ENCODE results near the gene CACNA1A.
"Not testable (repeated sequence)": the region's sequence is repeated elsewhere in the genome, so short reads cannot be mapped to it uniquely, and the experiment has no call there.

The CACNA1A gene

DNA sequence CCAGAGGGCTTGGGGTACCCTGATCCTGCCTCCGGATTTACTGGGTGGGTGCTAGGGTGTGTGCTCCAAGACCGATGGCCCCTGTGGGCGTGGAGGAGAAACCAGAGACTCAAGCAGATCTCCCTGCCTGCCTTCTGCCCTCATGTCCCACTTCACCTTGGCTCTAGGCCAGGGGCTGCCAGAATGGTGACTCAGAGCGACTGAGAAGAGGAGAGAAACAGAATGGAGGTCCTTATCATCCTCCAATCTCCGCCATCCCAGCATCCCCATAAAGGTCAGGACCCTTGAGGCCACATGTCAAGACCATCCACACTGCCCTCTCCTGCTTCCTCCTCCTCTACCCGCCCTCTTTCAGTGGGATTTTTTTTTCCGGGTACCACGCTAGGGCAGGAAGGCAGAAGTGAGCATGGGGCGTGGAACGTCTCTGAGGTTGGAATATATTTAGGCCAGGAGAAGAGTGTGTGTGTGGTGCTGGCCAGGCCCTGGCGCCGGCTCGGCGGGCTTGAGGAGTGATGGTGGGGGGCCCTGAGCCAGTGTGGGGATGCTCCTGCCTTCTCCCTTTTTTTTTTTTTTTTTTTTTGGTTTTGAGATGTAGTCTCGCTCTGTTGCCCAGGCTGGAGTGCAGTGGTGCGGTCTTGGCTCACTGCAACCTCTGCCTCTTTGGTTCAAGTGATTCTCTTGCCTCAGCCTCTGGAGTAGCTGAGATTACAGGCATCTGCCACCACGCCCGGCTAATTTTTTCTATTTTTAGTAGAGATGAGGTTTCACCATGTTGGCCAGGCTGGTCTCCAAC lies 333.7 kb downstream of the CACNA1A start:
- Histone ChIP-seq H3K4me3 (ENCODE audit: low read length) (no peak overlapping the region), H3K4me1 (ENCODE audit: insufficient read depth, low read length) (peaks cover 17% of the 10 kb centered on the region; the same call in 1 of the 2 replicates), H3K9ac (ENCODE audit: low read depth, low read length) (no peak overlapping the region), H3K27ac (ENCODE audit: low read length) (no peak overlapping the region), H3K9me3 (ENCODE audit: insufficient read depth, low read depth, low read length) (no peaks in the 10 kb centered on the region), H3K27me3 (ENCODE audit: insufficient read depth, low read length) (no peaks in the 10 kb centered on the region), H3K36me3 (ENCODE audit: insufficient read depth, low read depth, low read length) (no peaks in the 10 kb centered on the region)

GRCh38 chr19:13171146-13171545 lies 335.1 kb downstream of the CACNA1A start:
- Histone ChIP-seq H3K4me1 (ENCODE audit: insufficient read depth, low read length) (peaks cover 24% of the 10 kb centered on the region; the same call in 1 of the 2 replicates), H3K27ac (ENCODE audit: low read length) (no peak overlapping the region), H3K4me3 (ENCODE audit: low read length) (no peak overlapping the region), H3K27me3 (ENCODE audit: insufficient read depth, low read length) (no peaks in the 10 kb centered on the region), H3K36me3 (ENCODE audit: insufficient read depth, low read depth, low read length) (no peaks in the 10 kb centered on the region), H3K9me3 (ENCODE audit: insufficient read depth, low read depth, low read length) (no peaks in the 10 kb centered on the region), H3K9ac (ENCODE audit: low read depth, low read length) (no peak overlapping the region)

DNA sequence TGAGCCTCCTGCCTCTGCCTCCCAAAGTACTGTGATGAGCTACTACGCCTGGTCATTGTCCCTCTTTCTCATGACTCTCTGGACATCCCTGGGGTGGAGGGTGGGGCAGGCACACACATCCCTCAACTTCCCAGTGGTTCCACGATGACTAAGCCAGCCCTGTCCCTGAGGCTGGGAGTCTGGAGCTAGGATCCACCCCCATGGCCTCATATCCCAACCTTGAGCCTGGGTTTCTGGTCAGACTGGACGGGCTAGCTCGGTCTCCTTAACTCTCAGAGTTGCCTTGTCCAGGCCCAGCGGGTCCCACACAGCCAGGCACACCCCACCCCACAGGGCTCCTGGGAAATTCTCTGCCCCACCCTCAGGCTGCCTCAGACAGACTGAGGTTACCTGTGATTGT lies 336.5 kb downstream of the CACNA1A start:
- Histone ChIP-seq H3K9me3 (ENCODE audit: insufficient read depth, low read depth, low read length) (no peaks in the 10 kb centered on the region), H3K27me3 (ENCODE audit: insufficient read depth, low read length) (no peaks in the 10 kb centered on the region), H3K27ac (ENCODE audit: low read length) (no peak overlapping the region), H3K9ac (ENCODE audit: low read depth, low read length) (no peak overlapping the region), H3K4me1 (ENCODE audit: insufficient read depth, low read length) (peaks cover 33% of the 10 kb centered on the region), H3K4me3 (ENCODE audit: low read length) (no peak overlapping the region), H3K36me3 (ENCODE audit: insufficient read depth, low read depth, low read length) (no peaks in the 10 kb centered on the region)

DNA sequence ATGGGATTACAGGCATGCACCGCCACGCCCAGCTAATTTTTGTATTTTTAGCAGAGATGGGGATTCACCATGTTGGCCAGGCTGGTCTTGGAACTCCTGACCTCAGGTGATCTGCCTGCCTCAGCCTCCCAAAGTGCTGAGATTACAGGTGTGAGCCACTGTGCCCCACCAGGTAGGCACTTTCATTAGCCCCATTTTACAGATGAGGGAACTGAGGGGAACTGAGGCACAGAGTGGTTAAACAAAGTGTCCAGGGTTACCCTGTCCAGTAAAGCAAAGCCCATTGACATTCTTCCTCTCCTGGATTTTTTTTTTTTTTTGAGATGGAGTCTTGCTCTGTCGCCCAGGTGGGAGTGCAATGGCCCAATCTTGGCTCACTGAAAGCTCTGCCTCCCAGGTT lies 340.1 kb downstream of the CACNA1A start:
- H3K27me3 ChIP-seq (ENCODE audit: insufficient read depth, low read length); H3K27ac ChIP-seq (ENCODE audit: low read length); H3K4me3 ChIP-seq (ENCODE audit: low read length); H3K36me3 ChIP-seq (ENCODE audit: insufficient read depth, low read depth, low read length); H3K9me3 ChIP-seq (ENCODE audit: insufficient read depth, low read depth, low read length); H3K9ac ChIP-seq (ENCODE audit: low read depth, low read length): not testable (repeated sequence)
- peaks cover 42% of the 10 kb centered on the region for H3K4me1 ChIP-seq (ENCODE audit: insufficient read depth, low read length)

GRCh38 chr19:13165162-13165997 lies 340.9 kb downstream of the CACNA1A start:
- Histone ChIP-seq H3K27me3 (ENCODE audit: insufficient read depth, low read length) (no peaks in the 10 kb centered on the region), H3K4me3 (ENCODE audit: low read length) (peak overlapping the region; percentile 55), H3K4me1 (ENCODE audit: insufficient read depth, low read length) (peaks cover 42% of the 10 kb centered on the region), H3K36me3 (ENCODE audit: insufficient read depth, low read depth, low read length) (no peaks in the 10 kb centered on the region), H3K27ac (ENCODE audit: low read length) (peak overlapping the region; percentile 98), H3K9ac (ENCODE audit: low read depth, low read length) (peak overlapping the region; percentile 97), H3K9me3 (ENCODE audit: insufficient read depth, low read depth, low read length) (no peaks in the 10 kb centered on the region)

DNA sequence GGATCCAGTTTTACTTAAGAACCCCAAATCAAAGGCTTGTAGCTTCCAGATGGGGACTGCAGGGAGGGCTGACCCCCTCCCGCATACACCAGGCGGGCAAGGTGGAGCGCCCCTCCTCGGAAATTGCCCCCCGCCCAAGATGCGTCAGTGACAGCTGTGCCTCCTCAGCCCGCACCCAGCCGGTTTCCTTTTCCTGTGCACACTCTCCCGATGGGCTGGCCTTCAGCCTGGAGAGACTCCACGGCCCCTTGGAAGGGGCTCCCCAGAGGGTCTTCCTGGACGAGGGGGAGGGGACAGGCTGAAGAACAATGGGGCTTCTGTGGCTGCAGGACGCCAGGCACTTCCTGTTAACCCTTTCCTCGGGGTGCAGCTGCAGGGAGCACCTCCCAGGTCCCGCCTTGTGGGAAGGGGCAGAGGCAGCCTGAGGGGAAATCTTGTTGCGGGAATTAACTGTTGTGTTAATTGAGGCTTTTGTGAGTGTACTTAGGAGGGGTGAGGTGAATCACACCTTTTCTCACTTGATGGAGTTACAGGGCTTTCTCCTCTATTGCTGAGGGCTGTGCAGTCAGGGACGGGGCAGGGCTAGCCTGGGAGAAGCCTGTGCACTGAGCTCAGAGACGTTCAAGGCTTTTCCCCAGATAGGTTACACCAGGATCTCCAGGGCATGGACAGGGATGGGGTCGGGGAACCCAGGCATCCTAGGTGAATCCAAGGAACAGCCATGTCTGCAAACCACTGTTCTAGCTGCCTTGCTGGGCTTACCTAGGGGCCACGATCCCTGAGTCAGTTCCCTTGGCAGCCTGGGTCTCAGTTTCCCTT lies 341.7 kb downstream of the CACNA1A start:
- peak overlapping the region; percentile 98 for H3K27ac ChIP-seq (ENCODE audit: low read length)
- no peaks in the 10 kb centered on the region for H3K9me3 ChIP-seq (ENCODE audit: insufficient read depth, low read depth, low read length)
- H3K4me1 ChIP-seq (ENCODE audit: insufficient read depth, low read length), result peaks cover 42% of the 10 kb centered on the region
- peak overlapping the region; percentile 97 for H3K9ac ChIP-seq (ENCODE audit: low read depth, low read length)
- no peaks in the 10 kb centered on the region for H3K36me3 ChIP-seq (ENCODE audit: insufficient read depth, low read depth, low read length)
- H3K27me3 ChIP-seq (ENCODE audit: insufficient read depth, low read length), result no peaks in the 10 kb centered on the region
- H3K4me3 ChIP-seq (ENCODE audit: low read length), result peak overlapping the region; percentile 78

DNA sequence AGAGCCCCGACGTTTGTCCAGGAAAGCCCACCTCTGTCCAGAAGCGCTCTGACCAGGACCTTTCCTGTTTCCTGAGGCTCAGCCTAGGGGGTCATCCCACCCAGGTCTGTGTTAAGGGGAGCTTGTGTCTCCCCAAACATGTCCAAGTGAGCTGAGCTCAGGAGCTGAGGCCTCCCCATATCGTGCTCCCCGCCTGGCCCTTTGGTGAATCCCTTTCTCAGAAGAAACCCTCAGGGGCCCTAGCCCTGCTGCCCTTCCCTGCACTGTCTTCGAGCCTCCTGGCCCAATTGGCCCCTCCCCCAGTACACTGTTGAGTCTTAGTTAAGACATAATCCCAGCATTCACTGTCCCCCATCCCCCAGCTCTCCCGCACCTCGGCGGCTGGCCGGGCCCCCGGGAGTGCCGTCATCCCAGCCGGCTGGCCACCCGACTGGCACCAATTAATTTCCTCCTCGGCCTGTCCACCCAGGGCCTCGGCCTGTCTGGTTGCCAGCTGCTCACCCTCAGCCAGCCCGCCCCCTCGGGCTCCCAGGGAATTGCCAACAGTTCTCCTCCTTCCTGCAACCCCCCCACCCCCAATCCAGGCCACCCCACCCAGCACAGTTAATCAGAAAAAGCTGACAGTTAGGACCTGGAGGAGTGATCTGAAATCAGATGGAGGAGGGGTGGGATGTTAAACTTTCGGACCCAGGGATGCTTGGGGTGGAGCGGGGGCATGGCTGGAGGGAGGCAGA lies 342.5 kb downstream of the CACNA1A start:
- H3K36me3 ChIP-seq (ENCODE audit: insufficient read depth, low read depth, low read length), result no peaks in the 10 kb centered on the region
- H3K27ac ChIP-seq (ENCODE audit: low read length), result peak overlapping the region; percentile 98
- H3K4me1 ChIP-seq (ENCODE audit: insufficient read depth, low read length), result peaks cover 37% of the 10 kb centered on the region
- no peaks in the 10 kb centered on the region for H3K9me3 ChIP-seq (ENCODE audit: insufficient read depth, low read depth, low read length)
- peak overlapping the region; percentile 78 for H3K4me3 ChIP-seq (ENCODE audit: low read length)
- peak overlapping the region; percentile 97 for H3K9ac ChIP-seq (ENCODE audit: low read depth, low read length)
- H3K27me3 ChIP-seq (ENCODE audit: insufficient read depth, low read length), result no peaks in the 10 kb centered on the region

DNA sequence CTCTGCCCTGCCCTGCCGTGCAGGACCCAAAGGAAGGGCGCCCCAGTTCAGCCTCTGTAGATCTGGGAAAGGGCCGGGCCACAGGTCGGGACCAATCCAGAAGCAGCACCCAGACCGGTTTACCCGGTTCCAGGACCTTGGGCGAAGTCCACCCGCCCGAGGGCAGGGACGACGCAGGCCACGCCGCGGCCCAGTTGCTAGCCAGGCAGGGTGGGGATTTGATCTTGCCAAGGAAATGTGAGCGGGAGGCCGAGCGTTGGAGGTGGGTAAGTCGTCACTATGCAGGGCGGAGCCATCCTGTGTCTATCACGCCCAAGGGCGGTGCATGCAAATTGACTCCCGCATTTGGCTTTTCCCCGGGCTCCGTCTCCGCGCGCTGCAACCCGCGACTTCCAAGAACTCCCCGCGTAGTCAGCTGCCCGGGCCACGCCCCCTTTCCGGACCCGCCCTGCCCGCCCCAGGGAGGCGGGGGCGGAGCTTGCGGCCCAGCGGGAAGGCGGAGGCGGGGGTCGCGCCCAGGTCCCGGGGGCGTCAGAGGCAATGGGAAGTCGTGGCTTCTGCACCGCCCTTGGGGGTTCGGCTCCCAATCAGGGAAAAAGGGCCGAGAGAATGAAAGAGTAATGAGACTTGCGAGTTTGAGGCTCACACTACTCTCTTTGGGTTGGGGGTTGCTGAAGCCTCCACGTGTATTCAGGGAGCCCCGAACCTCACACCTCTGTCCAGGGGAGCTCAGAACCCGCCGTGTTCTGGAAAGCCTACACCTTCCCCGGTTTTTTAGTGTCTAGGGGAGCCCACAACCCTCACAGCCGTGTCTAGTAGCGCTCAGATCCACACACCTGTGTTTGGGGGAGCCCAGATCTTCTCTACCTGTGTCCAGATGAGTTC lies 343.3 kb downstream of the CACNA1A start:
- H3K9ac ChIP-seq (ENCODE audit: low read depth, low read length), result peak overlapping the region; percentile 97
- H3K36me3 ChIP-seq (ENCODE audit: insufficient read depth, low read depth, low read length), result no peaks in the 10 kb centered on the region
- H3K4me1 ChIP-seq (ENCODE audit: insufficient read depth, low read length), result peaks cover 29% of the 10 kb centered on the region
- H3K27ac ChIP-seq (ENCODE audit: low read length), result peak overlapping the region; percentile 98
- peak overlapping the region; percentile 78 for H3K4me3 ChIP-seq (ENCODE audit: low read length)
- no peaks in the 10 kb centered on the region for H3K27me3 ChIP-seq (ENCODE audit: insufficient read depth, low read length)
- H3K9me3 ChIP-seq (ENCODE audit: insufficient read depth, low read depth, low read length), result no peaks in the 10 kb centered on the region

DNA sequence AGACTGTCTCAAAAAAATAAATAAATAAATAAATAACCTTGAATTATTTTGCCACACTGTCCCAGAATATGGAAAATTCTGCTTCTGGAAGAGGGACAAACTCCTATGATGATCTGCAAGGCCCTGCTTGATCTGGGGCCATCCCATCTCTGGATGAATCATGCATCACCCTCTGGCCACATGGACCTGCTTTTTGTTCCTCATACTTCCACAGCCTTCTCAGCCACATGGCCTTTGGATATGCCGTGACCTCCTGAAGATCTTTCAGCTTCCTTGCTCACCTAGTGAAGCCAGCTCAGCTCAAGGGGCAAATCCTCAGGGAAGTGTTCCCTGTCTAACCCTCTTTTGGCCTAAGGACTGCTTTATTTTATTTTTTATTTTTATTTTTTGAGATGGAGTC lies 345.7 kb downstream of the CACNA1A start:
- Histone ChIP-seq H3K9me3 (ENCODE audit: insufficient read depth, low read depth, low read length) (no peaks in the 10 kb centered on the region), H3K4me3 (ENCODE audit: low read length) (no peak overlapping the region), H3K27me3 (ENCODE audit: insufficient read depth, low read length) (no peaks in the 10 kb centered on the region), H3K36me3 (ENCODE audit: insufficient read depth, low read depth, low read length) (no peaks in the 10 kb centered on the region), H3K9ac (ENCODE audit: low read depth, low read length) (no peak overlapping the region), H3K27ac (ENCODE audit: low read length) (no peak overlapping the region), H3K4me1 (ENCODE audit: insufficient read depth, low read length) (peaks cover 21% of the 10 kb centered on the region)

DNA sequence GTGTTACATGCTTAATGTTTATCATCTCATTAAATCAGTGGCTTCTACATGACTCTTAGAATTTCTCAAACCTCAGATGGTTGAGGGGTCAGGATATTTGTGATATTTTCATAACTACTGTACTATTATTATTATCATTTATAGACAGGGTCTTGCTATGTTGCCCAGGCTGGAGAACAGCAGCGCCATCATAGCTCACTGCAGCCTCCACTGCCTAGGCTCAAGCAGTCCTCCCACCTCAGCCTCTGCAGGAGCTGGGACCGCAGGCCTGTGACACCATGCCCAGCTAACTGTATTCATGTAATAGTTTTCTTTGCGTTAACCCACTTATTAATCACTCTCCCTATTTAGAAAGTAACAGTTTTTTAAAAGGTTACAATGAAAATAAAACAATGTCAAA lies 346.6 kb downstream of the CACNA1A start:
- H3K9ac ChIP-seq (ENCODE audit: low read depth, low read length), result no peak overlapping the region
- no peaks in the 10 kb centered on the region for H3K9me3 ChIP-seq (ENCODE audit: insufficient read depth, low read depth, low read length)
- no peaks in the 10 kb centered on the region for H3K27me3 ChIP-seq (ENCODE audit: insufficient read depth, low read length)
- peaks cover 13% of the 10 kb centered on the region; the same call in 1 of the 2 replicates for H3K4me1 ChIP-seq (ENCODE audit: insufficient read depth, low read length)
- H3K36me3 ChIP-seq (ENCODE audit: insufficient read depth, low read depth, low read length), result no peaks in the 10 kb centered on the region
- no peak overlapping the region for H3K4me3 ChIP-seq (ENCODE audit: low read length)
- no peak overlapping the region for H3K27ac ChIP-seq (ENCODE audit: low read length)
